Measurements from ENCODE around the gene TNP2.

Gene TNP2

DNA sequence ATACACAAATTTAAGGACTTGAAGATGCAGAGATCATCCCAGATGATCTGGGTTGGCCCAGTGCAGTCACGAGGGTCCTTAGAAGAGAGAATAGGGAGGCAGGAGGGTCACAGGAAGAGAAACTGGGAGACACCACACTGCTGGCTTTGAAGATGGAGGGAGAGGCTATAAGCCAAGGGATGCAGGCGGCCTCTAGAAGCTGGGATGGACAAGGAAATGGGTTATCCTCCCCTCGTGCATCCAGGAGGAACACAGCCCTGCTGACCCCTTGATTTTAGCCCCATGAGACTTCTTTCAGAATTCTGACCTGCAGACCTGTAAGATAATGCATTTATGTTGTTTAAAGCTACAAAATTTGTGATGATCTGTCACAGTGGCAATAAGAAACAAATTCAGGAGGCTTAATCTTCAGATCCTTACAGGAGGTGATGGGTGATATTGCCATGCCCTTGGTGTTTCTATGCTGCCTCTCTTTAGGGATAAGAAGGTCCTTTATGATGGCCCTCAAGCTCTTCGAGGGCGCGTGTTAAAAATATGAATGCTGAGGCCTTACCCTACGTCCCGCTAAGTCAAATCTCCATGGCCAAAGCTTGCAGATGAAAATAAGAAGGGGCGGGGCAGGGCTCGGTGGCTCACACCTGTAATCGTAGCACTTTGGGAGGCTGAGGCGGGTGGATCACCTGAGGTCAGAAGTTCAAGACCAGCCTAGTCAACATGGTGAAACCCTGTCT lies 8.6 kb upstream of the TNP2 start:
- no peak for DNase-seq (ENCODE audit: low spot score)

DNA sequence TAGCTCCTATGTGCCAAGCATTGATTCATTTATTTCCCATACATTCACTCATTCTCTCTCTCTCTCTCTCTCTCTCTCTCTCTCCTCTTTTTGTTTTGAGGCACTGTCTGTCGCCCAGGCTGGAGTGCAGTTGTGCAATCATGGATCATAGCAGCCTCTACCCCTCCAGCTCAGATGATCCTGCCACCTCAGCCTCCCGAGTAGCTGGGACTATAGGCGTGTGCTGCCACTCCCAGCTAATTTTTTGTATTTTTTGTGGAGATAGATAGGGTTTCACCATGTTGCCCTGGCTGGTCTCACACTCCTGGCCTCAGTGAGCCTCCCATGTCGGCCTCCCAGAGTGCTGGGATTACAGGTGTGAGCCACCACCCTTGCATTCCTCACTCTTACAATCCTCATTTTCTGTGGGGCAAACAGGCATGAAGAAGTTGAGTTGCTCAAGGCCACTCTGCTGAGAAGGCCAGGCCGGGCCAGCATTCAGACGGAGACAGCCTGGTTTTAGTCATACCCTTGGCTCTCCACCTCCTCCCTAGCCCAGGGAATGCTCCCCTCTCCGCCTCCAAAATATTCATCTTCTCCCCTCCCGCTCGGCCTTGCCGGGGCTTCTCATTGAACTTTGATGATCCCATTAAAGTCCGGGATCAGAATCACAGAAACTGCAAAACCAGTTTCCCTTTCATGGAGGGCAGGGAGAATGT lies 7.9 kb upstream of the TNP2 start:
- DNase-seq (ENCODE audit: low spot score) = no peak

DNA sequence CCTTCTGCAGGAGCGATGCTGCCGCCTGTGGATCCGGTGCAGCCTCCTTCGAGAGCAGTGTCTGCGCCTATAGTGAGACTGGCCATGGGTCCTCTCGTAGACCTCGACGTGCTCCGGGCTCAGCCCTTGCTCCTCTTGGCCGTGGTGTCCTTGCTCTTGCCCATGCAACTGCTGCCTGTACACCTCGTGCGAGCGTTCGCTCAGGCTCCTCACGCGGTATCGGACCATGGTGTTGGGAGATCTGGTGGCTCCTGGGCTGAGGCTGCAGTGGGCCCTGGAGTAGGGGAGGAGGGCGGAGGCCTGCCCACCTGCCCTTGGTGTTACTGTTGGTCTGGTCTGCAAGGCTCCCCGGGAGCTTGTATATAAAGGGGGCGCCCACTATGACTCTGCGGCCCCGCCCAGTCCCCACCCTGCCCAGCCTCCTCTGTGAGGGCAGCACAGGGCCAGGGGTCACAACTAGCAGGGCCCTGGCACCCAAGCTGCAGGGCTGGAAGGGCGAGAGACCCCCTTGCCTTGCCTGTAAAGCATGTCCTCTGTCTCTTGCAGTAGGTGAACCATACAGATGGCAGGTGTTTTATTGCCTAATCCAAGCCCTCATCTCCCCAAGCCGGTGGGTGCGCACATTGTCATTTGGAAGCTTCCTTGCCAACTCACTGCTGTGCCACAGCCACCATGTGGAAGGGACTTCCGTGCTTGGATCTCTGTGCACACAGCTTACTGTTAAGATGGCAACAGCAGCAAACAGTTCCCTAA lies 7.2 kb upstream of the TNP2 start, which contains the start of gene PRM2:
TSS of gene PRM2 (minus strand) at position 338 of the 753 bp plus-strand sequence. CDS start at position 228, 110 bp downstream.
- DNase-seq (ENCODE audit: low spot score) = no peak

GRCh38 chr16:11274964-11275363 lies 5.8 kb upstream of the TNP2 start:
- DNase-seq (ENCODE audit: low spot score) = no peak

GRCh38 chr16:11273721-11274324 lies 4.7 kb upstream of the TNP2 start:
- DNase-seq (ENCODE audit: low spot score) = no peak

GRCh38 chr16:11272921-11273720 lies 4.0 kb upstream of the TNP2 start, which contains the start of gene PRM3:
Gene PRM3 (minus strand): TSS chr16:11273629. CDS start chr16:11273595, 34 bp downstream.
- no peak for DNase-seq (ENCODE audit: low spot score)

GRCh38 chr16:11272484-11272883 lies 3.4 kb upstream of the TNP2 start:
- no peak for DNase-seq (ENCODE audit: low spot score)

DNA sequence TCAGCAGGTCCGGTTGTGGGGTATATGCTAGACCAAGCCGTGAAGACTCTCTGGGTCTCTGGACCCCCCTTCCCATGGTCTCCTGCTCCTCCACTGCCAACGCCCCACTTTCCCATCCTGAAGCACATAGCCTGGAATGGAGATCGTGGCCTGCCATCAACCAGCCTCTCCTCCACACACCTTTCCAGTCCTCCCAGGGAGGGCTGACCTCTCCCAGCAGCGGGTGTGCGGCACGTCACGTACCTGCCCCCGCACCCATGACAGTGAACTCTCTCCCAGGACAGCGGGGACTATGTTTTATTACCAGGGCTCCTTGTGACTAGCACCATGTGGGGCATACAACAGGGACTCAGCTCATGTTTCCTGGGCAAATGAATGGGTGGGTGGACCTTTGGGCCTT lies 2.5 kb upstream of the TNP2 start:
- DNase-seq (ENCODE audit: low spot score) = no peak

GRCh38 chr16:11270602-11271162 lies 1.6 kb upstream of the TNP2 start:
- no peak for DNase-seq (ENCODE audit: low spot score)

DNA sequence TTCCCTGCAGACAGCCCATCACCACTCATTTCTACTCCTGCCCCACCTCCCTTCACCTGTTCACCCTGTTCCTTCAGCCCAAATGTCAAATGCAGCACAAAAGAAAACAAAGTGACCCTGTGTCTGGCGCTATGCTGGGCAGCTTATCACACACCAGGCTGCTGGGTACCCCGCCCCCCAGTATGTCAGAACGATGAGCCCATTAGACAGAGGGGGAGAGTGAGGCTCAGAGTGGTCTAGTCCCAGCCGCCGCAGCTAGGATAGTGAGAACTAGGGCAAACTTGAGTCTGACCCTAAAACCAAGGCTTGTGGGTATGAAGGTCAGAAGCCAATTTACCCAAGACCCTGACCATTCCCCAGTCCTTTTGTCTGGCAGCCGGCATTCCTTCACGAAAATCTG lies 4.0 kb downstream of the TNP2 start:
- DNase-seq (ENCODE audit: low spot score) = no peak

- DNase-seq (ENCODE audit: low spot score) = no peak
Measured at GRCh38 chr16:11264155-11264832, 4.8 kb downstream of the TNP2 start.

- DNase-seq (ENCODE audit: low spot score) = no peak
Measured at GRCh38 chr16:11263737-11264136, 5.4 kb downstream of the TNP2 start.

GRCh38 chr16:11262915-11263314 lies 6.2 kb downstream of the TNP2 start:
- DNase-seq (ENCODE audit: low spot score) = no peak

GRCh38 chr16:11260596-11260966 lies 8.5 kb downstream of the TNP2 start:
- DNase-seq (ENCODE audit: low spot score) = no peak

GRCh38 chr16:11259655-11260595 lies 9.2 kb downstream of the TNP2 start:
- DNase-seq (ENCODE audit: low spot score) = no peak

GRCh38 chr16:11258553-11259492 lies 10.3 kb downstream of the TNP2 start:
- DNase-seq (ENCODE audit: low spot score) = no peak

GRCh38 chr16:11257131-11257938 lies 11.8 kb downstream of the TNP2 start:
- DNase-seq (ENCODE audit: low spot score) = peak; percentile 72
